GM18526 (cell line): ENCODE results near the gene LIN7B.

Experiments used
- POLR2A ChIP-seq: IDR thresholded peaks from 3 replicates; pipeline ENCODE4 v1.6.1; 2011; ENCODE audit not compliant: insufficient read length; ENCODE audit errors: extremely low read depth

LIN7B gene

DNA sequence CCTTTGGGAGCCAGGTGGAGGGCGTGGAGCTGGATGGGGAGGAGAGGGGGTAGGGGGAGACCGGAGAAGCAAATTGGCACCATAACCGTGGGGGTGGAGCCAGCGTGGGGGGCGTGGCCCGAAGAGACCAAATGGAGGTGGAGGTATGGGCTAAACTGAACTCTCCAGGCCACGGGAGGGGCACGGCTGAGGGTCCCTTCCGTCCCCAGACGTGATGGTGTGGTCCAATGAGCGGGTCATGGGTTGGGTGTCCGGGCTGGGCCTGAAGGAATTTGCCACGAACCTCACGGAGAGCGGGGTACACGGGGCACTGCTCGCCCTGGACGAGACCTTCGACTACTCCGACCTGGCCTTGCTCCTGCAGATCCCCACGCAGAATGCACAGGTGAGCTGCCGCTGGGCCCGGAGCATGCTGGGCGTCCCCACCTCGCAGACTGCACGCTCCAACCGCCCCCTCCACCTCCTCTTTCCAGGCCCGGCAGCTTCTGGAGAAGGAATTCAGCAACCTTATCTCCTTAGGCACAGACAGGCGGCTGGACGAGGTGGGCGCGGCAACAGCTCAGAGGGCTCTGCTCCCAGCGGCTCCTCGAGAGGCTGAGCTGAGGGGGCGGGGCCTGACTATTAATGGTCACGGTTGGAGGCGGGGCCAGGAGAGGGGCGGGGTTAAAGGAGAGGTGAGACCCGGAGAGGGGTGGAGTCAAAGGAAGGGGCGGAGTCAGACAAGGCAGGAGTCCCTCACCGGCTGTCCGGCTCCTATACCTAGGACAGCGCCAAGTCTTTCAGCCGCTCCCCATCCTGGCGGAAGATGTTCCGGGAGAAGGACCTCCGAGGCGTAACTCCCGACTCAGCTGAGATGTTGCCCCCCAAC lies 34.8 kb downstream of the LIN7B start:
- no peak for TF ChIP-seq POLR2A

DNA sequence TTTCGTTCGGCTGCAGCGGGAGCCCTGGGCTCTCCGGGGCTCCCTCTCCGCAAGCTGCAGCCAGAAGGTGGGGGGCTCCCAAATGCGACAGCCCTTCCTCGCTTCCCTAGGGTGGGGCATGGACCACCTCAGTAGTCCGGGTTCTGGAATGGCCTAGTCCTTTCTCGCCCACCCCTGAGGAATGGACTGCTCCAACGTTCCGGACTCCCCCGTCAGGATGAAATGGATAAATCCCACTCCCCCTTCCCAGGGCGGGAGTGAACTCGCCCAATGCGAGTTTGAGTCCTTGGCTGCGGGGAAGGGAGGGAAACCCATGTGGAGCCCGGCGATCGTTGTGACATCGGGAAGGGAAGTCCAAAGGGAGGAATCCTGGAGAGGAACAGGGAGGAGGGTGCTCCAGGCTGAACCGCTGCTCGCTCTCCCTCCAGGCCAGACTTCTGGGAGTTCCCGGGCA lies 35.5 kb downstream of the LIN7B start:
- TF ChIP-seq POLR2A: no peak

DNA sequence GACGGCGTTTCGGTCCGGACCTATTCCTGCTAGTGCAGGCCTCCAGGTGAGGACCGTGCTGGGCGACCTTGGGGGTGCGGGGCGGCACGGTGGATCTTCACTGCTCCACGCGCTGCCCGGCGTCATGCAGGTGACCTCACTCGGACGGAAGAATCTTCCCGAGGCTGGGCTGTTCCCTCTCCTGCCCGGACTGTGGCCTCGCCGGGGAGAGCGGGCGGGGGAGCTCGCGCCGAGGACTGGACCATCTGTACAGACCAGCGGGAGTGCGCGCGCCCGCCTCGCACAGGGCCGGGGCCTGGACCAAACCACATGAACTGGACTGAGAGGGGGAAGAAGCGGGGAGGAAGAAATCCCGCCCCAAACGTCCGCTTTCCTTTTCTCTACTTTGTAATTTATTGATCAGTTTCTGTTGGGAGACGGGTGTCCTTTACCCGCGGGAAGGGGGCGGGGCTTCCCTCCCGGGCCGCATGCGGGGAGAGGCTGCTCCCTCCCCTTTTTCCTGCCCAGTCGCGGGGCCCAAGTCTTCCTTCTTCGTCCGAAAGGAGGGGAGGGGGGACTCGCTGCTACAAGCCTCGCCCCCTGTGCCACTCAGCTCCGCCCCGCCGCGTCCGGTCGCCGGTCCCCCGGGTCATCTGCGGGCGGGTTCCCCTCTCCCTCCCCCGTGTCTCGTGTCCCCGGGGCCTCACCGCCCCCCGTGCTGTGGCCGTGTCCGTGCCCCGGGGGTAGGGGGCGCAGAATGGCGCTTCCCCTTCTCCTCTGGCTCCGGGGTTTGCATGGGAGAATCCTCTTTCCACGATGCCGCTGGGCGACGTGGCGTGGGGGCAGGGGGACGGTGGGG lies 36.2 kb downstream of the LIN7B start:
- TF ChIP-seq POLR2A: no peak

DNA sequence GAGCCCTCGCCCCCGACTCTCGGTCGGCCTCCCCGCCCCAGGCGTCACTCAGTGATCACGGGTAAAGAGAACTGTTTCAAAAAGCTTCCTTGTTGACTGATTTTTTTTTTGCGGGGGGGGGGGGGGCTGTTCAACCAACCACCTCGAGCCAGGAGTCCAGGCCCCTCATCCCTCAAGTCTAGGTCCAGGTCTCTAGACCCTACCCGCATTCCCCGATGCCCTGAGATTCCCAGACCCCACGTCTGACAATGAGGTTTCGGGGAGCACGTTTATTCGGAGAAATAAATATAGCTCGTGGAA lies 36.7 kb downstream of the LIN7B start:
- TF ChIP-seq POLR2A: no peak

DNA sequence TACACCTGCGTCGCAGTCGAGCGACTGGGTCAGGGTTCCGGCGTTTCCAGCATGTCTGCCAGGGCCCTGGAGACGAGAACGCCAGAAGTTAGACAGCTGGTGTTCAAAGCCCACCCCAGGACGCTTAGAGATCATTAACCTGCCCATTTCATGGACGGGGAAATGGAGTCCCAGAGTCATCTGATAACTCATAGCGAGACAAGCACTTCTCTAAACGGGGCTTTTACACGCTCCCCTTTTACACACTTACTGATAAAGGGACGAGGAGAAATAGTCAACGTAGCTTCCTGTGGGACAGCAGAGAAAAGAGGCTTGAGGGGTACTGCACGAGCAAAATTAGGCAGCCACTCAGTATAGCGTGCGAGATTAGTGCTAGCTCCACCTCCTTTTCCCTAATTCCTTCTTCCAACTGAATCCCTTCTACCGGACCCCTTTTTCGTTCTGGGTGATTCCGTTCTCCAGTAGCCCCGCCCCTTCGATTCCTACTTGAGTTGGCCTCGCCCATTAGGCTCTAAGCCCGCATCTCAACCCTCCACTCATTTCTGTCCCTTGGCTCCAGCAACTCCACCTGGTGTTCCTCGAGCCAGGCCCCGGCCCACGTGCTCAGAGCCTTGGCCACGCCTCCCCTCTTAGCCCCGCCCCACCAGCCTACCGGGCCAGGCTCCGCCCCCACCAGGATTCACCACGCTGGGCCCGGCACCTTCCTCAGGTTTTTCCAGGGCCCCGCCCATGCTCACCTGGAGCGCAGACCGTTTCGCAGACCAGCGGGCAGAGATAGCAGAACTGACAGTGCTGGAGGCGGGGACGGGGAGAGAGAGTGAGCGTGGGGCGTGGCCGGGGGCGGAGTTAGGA lies 37.3 kb downstream of the LIN7B start:
- TF ChIP-seq POLR2A: no peak

DNA sequence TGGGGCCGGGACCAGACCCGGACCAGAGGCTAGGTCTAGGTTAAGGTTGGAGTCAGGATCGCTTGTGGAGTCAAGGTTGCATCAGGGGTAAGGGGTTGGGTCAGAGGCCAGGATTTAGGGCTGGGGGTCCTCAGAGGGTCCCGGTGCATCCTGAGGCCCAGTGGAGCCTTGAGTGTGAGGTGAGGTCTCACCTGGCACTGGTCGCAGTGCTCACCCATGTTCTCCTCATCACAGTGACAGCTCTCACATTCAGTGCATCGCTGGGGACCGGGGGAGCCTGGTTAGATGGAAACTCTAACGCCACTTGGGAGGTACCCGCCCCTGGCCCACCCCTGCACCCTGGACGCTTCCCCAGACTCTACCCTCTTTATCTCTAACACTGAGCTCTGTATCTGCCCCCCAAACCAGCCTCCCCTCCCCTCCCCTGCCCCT lies 38.0 kb downstream of the LIN7B start:
- TF ChIP-seq POLR2A: no peak

DNA sequence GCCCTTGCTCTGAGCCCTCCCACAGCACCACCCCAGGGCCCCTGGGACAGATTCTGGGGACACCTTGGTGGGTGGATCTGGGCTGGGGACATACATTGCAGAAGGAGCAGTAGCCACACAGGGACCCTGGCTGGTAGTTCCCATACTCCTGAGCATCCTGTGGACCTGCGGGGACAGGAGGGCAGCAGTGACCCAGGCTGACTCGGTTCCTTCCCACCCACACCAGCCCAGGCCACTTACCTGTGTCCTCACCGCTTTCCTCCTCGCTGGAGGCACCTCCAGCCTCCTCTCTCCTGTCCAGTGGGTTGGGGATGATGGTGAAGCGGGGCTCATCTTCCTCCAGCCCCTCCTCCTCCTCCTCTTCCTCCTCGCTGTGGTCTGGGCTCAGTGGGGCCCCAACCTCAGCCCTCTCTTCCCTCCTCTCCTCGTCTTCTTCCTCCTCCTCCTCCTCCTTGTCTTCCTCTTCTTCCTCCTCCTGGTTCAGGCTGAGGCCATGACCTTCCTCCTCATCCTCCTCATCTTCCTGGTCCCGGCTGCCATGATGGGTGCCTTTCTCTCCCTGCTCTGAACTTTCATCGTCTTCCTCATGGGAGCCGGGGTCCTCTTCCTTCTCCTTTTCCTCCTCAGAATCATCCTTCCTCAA lies 39.1 kb downstream of the LIN7B start:
- TF ChIP-seq POLR2A: no peak

DNA sequence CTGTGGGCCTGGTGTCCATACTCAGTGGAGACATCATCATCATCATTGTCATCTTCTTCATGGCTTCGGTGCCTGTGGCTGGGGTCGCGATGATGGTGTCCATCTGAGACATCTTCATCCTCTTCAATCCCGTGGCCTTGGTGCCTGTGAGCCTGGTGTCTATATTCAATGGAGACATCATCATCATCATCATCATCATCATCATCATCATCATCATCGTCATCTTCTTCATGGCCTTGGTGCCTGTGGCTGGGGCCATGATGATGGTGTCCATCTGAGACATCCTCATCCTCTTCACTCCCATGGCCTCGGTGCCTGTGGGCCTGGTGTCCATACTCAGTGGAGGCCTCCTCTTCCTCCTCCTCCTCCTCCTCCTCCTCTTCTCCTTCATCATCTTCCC lies 40.1 kb downstream of the LIN7B start:
- TF ChIP-seq POLR2A: no peak

DNA sequence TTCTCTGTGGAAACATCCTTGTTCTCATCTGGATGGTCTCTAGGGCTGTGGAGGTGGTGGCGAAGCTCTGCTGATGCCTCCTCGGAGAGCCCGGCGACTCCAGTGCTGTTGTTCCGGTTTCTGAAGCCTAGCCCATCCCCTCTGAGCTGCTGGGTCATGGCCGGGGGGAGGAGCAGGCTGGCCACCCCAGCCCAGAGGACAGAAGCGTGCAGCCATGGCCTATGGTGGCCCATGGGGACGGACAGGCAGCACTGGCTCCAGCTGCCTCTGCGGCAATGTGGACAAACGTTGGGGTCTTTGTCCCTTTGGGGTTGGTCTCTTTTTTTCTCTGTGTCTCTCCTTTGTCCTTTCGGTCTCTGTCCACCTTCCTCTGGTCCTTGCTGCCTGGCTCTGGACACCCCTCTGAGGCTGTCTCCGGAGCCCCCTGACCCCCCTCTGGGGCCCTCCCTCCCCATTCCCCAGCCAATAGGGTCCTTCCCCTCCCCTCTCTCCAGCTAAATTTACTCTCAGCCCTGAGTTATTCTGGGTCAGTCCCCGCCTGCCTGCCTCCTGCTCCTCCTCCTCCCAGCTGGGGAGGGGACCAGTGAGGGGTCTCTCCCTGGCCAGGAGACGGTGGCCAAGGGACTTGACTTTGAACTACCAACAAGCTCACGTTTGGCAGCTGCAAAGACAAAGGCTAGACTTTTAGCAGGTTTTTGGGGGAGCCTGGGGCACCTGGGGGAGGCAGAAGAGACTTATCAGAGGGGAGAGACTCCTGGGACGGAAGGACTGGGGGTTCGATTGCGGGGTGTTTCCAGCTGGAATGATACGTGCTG lies 41.0 kb downstream of the LIN7B start, which contains the start of gene HRC:
Gene HRC, minus strand, starts transcription at position 392 of the 815 bp plus-strand sequence. Its CDS starts 159 bp downstream, at position 233.
- no peak for TF ChIP-seq POLR2A

DNA sequence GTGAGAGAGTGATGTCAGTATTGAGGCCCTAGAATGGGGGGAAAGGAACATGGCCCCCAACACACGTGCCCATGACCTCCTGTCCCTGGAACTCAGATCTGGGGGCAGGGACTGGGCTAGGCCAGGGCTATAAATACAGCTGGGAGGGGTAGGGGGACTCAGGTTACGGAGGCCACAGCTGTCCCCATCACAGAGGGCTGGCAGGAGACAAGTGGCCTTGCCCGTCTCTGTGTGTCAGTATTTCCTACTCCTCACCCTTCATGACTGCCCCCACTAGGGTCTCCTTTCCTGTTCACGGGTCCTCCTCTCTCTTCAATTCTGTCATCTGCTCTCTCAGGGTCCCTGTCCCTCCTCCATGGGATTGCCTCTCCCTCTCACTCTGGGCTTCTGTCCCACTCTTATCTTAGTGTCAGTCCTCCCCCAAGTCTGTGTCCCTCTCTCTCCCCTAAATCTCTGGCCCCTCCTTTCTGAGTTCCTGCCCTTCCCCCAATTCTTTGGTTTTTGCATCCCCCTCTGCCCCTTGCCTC lies 41.7 kb downstream of the LIN7B start:
- TF ChIP-seq POLR2A: no peak

DNA sequence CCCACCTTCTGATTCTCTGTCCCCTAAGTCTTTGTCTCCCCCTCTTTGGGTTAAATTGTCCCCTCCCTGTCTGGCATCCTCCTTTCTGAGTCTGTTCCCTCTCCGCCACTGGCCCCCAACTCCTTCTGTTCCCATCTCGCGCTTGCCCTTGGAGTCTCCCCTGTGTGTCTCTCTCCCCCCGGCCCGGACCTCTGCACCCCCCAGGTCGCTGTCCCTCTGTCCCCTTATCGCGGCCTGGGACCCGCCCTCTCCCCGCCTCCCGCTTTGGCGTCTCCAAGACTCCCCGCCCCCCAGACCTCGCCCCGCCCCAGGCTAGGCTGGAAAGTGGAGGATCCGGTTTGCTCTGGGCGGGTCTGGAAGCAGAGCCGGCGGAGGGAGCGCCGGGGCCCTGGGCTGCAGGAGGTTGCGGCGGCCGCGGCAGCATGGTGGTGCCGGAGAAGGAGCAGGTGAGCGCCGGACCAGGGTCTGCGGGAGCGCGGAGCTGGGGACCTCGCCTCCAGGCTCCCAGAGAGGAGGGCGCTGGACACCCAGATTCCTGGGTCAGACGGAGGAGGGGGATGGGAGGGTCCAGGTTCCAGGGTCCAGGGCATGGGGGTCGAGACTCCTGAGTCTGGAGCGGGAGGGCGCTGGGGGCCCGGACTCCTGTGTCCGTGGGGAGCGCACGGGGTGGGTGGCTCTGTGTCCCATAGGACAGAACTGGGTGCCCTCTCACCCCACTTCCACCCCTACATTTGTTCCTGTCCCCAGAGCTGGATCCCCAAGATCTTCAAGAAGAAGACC lies 43.5 kb downstream of the LIN7B start, which contains the start of gene TRPM4:
Gene TRPM4, plus strand, starts transcription at position 348 of the 780 bp plus-strand sequence. Its CDS starts 75 bp downstream, at position 423.
- no peak for TF ChIP-seq POLR2A

DNA sequence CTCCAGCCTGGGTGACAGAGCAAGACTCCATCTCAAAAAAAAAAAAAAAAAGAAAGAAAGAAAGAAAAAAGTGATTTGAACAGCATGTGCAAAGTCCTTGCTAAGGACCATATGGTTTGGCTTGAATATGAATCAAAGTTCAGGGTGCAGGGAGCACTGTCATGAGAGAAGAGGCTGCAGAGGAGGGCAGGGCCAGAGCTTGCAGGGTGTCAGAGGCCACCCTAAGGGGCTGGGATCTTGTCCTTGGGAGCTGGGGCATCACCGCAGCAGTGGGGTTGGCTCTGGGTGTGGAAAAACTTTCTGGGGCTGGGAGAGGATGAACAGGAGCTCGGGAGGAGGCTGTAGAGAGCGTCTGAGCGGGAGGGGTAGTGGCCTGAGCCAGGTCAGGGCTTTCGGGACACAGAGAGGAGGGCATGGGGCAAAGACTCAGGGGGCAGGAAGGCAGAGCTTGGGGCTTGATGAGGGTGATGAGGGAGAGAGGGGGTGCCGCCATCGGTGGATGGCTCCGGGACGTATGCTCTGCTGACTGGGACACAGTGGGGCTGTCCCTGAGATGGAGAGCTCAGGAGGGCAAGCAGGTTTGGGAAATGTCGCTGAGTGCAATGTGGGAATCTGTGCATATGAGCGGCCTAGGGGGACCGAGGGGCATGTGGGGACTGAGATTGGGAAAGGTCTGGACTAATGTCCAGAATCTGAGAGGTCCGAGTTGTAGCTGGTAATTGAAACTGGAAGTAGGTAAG lies 46.5 kb downstream of the LIN7B start:
- TF ChIP-seq POLR2A: no peak

DNA sequence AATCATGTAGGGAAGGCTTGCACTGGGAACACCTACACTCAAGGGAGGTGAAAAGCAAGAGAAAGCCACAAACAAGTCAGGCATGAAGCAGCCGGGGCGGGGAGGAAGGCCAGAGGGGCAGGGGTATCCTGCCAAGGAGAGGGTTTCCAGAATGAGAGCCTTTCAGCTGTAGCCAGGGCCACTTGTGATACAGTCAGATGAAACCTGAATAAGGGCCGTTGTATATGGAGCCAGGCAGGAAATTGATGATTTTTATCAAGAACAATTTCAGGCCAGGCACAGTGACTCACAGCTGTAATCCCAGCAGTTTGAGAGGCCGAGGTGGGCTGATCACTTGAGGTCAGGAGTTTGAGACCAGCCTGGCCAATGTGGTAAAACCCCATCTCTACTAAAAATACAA lies 47.8 kb downstream of the LIN7B start:
- no peak for TF ChIP-seq POLR2A
